CMK (cell line): ENCODE data around the gene SEMA4D.

Experiments used
- DNase-seq: peaks from one replicate; pipeline ENCODE4 v3.0.0-alpha.2; 2010; ENCODE audit warnings: low read depth

The SEMA4D gene

GRCh38 chr9:89528131-89528530 is 30.2 kb upstream of the SEMA4D start:
- DNase-seq: no peak

- peak; percentile 26 for DNase-seq
Measured at GRCh38 chr9:89527084-89527483, 29.2 kb upstream of the SEMA4D start.

- no peak for DNase-seq
Measured at GRCh38 chr9:89526667-89527066, 28.8 kb upstream of the SEMA4D start.

GRCh38 chr9:89525446-89526374 is 27.8 kb upstream of the SEMA4D start:
- no peak for DNase-seq

GRCh38 chr9:89524963-89525362 is 27.1 kb upstream of the SEMA4D start:
- no peak for DNase-seq

- no peak for DNase-seq
Measured at GRCh38 chr9:89523948-89524347, 26.0 kb upstream of the SEMA4D start.

- DNase-seq: no peak
Measured at GRCh38 chr9:89522959-89523285, 25.0 kb upstream of the SEMA4D start.

- no peak for DNase-seq
Measured at GRCh38 chr9:89522261-89522958, 24.5 kb upstream of the SEMA4D start.

- DNase-seq: no peak
Measured at GRCh38 chr9:89519366-89519805, 21.5 kb upstream of the SEMA4D start.

GRCh38 chr9:89518466-89519365 is 20.8 kb upstream of the SEMA4D start:
- DNase-seq: no peak

- no peak for DNase-seq
Measured at GRCh38 chr9:89515416-89515815, 17.5 kb upstream of the SEMA4D start.

- DNase-seq: no peak
Measured at GRCh38 chr9:89514956-89515355, 17.0 kb upstream of the SEMA4D start.

GRCh38 chr9:89514337-89514736 is 16.4 kb upstream of the SEMA4D start:
- DNase-seq: no peak

GRCh38 chr9:89513837-89514236 is 15.9 kb upstream of the SEMA4D start:
- no peak for DNase-seq

GRCh38 chr9:89512382-89512781 is 14.5 kb upstream of the SEMA4D start:
- no peak for DNase-seq

- no peak for DNase-seq
Measured at GRCh38 chr9:89508951-89509615, 11.2 kb upstream of the SEMA4D start.

- DNase-seq: no peak
Measured at GRCh38 chr9:89505911-89506310, 8.0 kb upstream of the SEMA4D start.

GRCh38 chr9:89505048-89505447 is 7.1 kb upstream of the SEMA4D start:
- DNase-seq: no peak

GRCh38 chr9:89502671-89503070 is 4.8 kb upstream of the SEMA4D start:
- DNase-seq: no peak

GRCh38 chr9:89502038-89502601 is 4.2 kb upstream of the SEMA4D start:
- no peak for DNase-seq

GRCh38 chr9:89501311-89501898 is 3.5 kb upstream of the SEMA4D start:
- DNase-seq: no peak
